Osteoblast (primary cell): ENCODE results near the gene TOPAZ1. TPM values are rescaled to one million over a fixed set of nuclear protein-coding genes. Genes with fewer than 3 reads are reported as not detected.

Experiments
- DNase-seq: peaks from one replicate; pipeline ENCODE4 v3.0.0; 2011; ENCODE audit warnings: low spot score, mixed read lengths; ENCODE audit not compliant: insufficient read length; ENCODE audit errors: missing footprints
- H2AFZ ChIP-seq: 2 replicates; pipeline ENCODE4 v1.6.0; 2011; ENCODE audit warnings: mild to moderate bottlenecking, low read length
- H3K27ac ChIP-seq: 2 replicates; pipeline ENCODE4 v1.5.1; 2011; ENCODE audit warnings: mild to moderate bottlenecking, low read depth, low read length, moderate library complexity
- H3K27me3 ChIP-seq: 2 replicates; pipeline ENCODE4 v1.6.0; 2012; ENCODE audit warnings: mild to moderate bottlenecking, control low read depth, inconsistent platforms, low read length, moderate library complexity; ENCODE audit not compliant: insufficient read depth
- H3K36me3 ChIP-seq: 2 replicates; pipeline ENCODE4 v1.5.1; 2011; ENCODE audit warnings: mild to moderate bottlenecking, low read length, control low read depth, moderate library complexity; ENCODE audit not compliant: insufficient read depth
- H3K4me1 ChIP-seq: 2 replicates; pipeline ENCODE4 v1.5.1; 2011; ENCODE audit warnings: mild to moderate bottlenecking, low read length, control low read depth, moderate library complexity; ENCODE audit not compliant: insufficient read depth
- H3K4me2 ChIP-seq: 2 replicates; pipeline ENCODE4 v1.6.0; 2011; ENCODE audit warnings: mild to moderate bottlenecking, low read length; ENCODE audit not compliant: insufficient read depth
- H3K4me3 ChIP-seq: fragments of 200-600 bp; sonication (generic); 3 replicates; pipeline ENCODE4 v1.5.1; 2012; ENCODE audit warnings: mild to moderate bottlenecking, low read length, inconsistent platforms; ENCODE audit not compliant: insufficient read depth
- H3K79me2 ChIP-seq: 2 replicates; pipeline ENCODE4 v1.6.0; 2012; ENCODE audit warnings: mild to moderate bottlenecking, low read length, control low read depth, inconsistent platforms; ENCODE audit not compliant: insufficient read depth
- H3K9me3 ChIP-seq: 2 replicates; pipeline ENCODE4 v1.5.1; 2011; ENCODE audit warnings: low read depth, low read length, control low read depth
- H4K20me1 ChIP-seq: 2 replicates; pipeline ENCODE4 v1.6.0; 2012; ENCODE audit warnings: mild to moderate bottlenecking, low read length, control low read depth; ENCODE audit not compliant: insufficient read depth
- total RNA-seq: library from RNA; depleted of rRNA; stranded (reverse); fragments of >200 nt; gene quantifications from 2 replicates; pipeline ENCODE4 v1.2.3, GENCODE V29; 2012
- TF ChIP-seq, protein P1 (sequence below): IDR thresholded peaks from 2 replicates; pipeline ENCODE4 v1.5.1; 2011; ENCODE audit warnings: mild to moderate bottlenecking, low read depth, low read length, moderate library complexity; ENCODE audit errors: extremely low read depth

Gene TOPAZ1
- total RNA-seq, 1 donor, result not detected

DNA sequence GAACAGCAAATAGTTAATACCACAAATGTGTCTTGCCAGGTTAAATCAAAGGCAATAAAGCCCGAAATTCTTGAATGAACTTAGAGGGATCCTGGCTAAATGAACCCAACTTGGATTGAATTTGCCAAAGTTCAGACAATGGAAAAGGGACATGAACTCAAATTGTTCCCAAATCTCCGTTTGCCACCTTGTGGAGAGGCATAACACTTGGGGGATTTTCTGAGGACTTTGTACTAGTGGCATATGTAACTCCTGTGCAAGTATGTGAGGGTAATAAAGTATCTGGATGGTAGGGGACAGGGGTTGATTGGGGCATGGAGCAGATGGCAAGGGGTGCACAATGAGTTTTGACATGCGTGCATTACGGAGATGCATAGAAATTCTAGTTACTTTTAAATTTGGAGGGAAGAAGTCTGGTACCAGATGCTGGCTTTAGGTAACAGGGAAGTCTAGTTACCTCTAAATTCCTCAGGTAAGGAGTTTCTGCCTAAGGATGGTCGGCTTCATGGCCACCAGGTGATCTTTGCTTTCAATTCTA lies 95.6 kb downstream of the TOPAZ1 start:
- Histone ChIP-seq H3K4me2 (peak overlapping the region; percentile 85), H3K27me3 (peaks cover 17% of the 10 kb centered on the region), H3K9me3 (no peaks in the 10 kb centered on the region), H4K20me1 (no peaks in the 10 kb centered on the region), H3K27ac (peak overlapping the region; percentile 80), H3K36me3 (no peaks in the 10 kb centered on the region), H3K4me3 (peak overlapping the region; percentile 98), H3K79me2 (peaks cover 23% of the 10 kb centered on the region), H3K4me1 (peaks cover 19% of the 10 kb centered on the region), H2AFZ (peak overlapping the region; percentile 98)
- TF ChIP-seq, protein P1, sequence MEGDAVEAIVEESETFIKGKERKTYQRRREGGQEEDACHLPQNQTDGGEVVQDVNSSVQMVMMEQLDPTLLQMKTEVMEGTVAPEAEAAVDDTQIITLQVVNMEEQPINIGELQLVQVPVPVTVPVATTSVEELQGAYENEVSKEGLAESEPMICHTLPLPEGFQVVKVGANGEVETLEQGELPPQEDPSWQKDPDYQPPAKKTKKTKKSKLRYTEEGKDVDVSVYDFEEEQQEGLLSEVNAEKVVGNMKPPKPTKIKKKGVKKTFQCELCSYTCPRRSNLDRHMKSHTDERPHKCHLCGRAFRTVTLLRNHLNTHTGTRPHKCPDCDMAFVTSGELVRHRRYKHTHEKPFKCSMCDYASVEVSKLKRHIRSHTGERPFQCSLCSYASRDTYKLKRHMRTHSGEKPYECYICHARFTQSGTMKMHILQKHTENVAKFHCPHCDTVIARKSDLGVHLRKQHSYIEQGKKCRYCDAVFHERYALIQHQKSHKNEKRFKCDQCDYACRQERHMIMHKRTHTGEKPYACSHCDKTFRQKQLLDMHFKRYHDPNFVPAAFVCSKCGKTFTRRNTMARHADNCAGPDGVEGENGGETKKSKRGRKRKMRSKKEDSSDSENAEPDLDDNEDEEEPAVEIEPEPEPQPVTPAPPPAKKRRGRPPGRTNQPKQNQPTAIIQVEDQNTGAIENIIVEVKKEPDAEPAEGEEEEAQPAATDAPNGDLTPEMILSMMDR, result no peak
- no peak for DNase-seq

DNA sequence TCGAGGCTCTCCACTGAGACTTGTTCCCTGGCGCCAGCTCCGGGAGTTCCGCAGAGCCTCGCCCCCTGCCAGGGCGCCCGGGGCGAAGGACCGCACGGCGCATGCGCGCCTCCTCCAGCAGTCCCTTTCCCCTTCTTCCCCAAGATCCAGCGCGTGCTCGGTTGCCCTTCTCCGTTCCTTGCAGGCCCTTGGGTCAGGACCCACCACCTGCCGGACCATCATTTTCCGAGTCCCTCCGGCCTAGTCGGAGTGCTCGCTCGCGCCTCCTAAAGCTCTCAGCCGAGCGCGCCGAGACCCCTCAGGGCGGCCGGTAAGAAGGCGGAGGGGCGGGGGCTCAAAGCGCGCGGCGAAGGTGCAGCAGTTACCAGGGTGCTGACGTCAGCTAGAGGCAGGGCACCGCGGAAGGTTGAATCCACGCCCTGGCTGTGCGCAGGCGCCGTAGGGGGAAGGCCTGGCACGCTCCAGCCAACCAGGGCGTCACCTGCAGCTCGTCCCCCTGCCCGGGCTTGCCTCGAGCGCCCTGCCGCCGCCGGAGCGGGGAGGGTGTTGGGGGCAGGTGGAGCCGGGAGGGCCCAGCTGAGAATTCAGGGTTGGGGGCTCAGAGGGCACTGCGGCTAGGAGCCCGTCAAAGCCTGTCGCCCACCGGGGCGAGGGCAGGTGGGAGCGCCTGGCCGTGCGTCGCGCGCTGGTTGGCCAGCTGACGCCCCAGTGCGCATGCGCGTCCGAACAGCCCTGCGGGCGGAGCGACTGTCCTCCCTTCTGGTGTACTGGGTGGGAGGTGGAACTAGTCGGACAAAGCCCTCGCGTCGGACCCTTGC lies 96.5 kb downstream of the TOPAZ1 start, which contains the start of gene TCAIM:
TSS of gene TCAIM (plus strand) at position 757 of the 818 bp plus-strand sequence. CDS start 16,017 bp downstream, outside the sequence.
- H2AFZ ChIP-seq, result peak within 1 kb of the TSS; percentile 98
- peak within 1 kb of the TSS; percentile 98 for H3K4me3 ChIP-seq
- no peaks in the 10 kb centered on the region for H3K36me3 ChIP-seq
- DNase-seq, result peak; percentile 99
- TF ChIP-seq, protein P1, result no peak
- H4K20me1 ChIP-seq, result no peaks in the 10 kb centered on the region
- H3K27ac ChIP-seq, result peak within 1 kb of the TSS; percentile 80
- H3K79me2 ChIP-seq, result peaks cover 23% of the 10 kb centered on the region
- H3K9me3 ChIP-seq, result no peaks in the 10 kb centered on the region
- peak within 1 kb of the TSS; percentile 85 for H3K4me2 ChIP-seq
- peaks cover 22% of the 10 kb centered on the region for H3K4me1 ChIP-seq
- H3K27me3 ChIP-seq, result peaks cover 14% of the 10 kb centered on the region

DNA sequence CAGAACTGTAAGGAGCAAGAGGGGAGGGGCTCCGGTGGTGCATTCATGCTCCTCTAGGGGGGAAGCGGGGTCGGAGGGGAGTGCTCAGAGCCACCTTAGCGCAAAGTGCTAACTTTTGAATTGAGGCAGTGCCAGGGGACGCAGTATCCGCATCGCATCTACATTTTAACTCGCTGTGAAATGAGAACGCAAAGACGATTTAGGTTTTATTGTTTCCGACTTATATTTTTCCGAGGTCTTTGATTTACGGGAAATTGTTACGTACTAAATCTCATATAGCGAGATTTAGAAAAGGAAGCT lies 97.1 kb downstream of the TOPAZ1 start:
- Histone ChIP-seq H3K4me2 (peak overlapping the region; percentile 85), H3K4me1 (peaks cover 22% of the 10 kb centered on the region), H2AFZ (peak overlapping the region; percentile 98), H3K4me3 (peak overlapping the region; percentile 98), H3K79me2 (peaks cover 23% of the 10 kb centered on the region), H4K20me1 (no peaks in the 10 kb centered on the region), H3K36me3 (no peaks in the 10 kb centered on the region), H3K9me3 (no peaks in the 10 kb centered on the region), H3K27ac (peak overlapping the region; percentile 80), H3K27me3 (peaks cover 8% of the 10 kb centered on the region)
- DNase-seq, result no peak
- TF ChIP-seq, protein P1, result no peak
